H1 (cell line): ENCODE results near the gene MLYCD. TPM values are rescaled to one million over a fixed set of nuclear protein-coding genes. Genes with fewer than 3 reads are reported as not detected.

ENCODE experiments used
- CTCF ChIA-PET: fragments of 300-600 bp; sonication (Branson Sonifier 250); formaldehyde crosslinking; loops from one replicate; lab custom pipeline; 2021; ENCODE audit not compliant: partially characterized antibody; lab: Charles Lee
- POLR2A ChIA-PET: fragments of 300-600 bp; sonication (Branson Sonifier 250); formaldehyde crosslinking; loops from one replicate; lab custom pipeline; 2021; ENCODE audit warnings: inconsistent platforms; ENCODE audit not compliant: partially characterized antibody; lab: Charles Lee
- DNase-seq, 2 experiments: peaks; one replicate each; pipeline versions ENCODE4 v3.0.0 to v3.0.0-alpha.2; 2010 to 2022; ENCODE audit warnings: low spot score in 2 of 2, low read depth in 1 of 2, mixed read lengths in 1 of 2
- FAIRE-seq: peaks from 2 replicates; lab custom pipeline; 2011; peaks lifted over from hg19 to GRCh38; lab: Jason Lieb, UNC
- H2AFZ ChIP-seq: 2 replicates; pipeline ENCODE4 v1.8.1; 2012; ENCODE audit warnings: low read length, inconsistent platforms
- H2AK5ac ChIP-seq: 2 replicates; pipeline ENCODE4 v1.6.1; 2013; ENCODE audit warnings: low read depth, low read length
- H2BK120ac ChIP-seq: replicated peaks from 2 replicates; pipeline ENCODE3; 2013; ENCODE audit warnings: low read depth, low read length, inconsistent platforms
- H2BK12ac ChIP-seq: 2 replicates; pipeline ENCODE4 v1.6.1; 2013; ENCODE audit warnings: low read depth, low read length
- H2BK15ac ChIP-seq: 2 replicates; pipeline ENCODE4 v1.6.1; 2013; ENCODE audit warnings: low read length
- H2BK20ac ChIP-seq: 2 replicates; pipeline ENCODE4 v1.6.1; 2013; ENCODE audit warnings: low read length
- H2BK5ac ChIP-seq: 2 replicates; pipeline ENCODE4 v1.6.1; 2013; ENCODE audit warnings: low read depth, low read length
- H3K14ac ChIP-seq: 2 replicates; pipeline ENCODE4 v1.6.1; 2013; ENCODE audit warnings: inconsistent platforms; ENCODE audit not compliant: insufficient read length
- H3K18ac ChIP-seq: 2 replicates; pipeline ENCODE4 v1.6.1; 2013; ENCODE audit warnings: low read length; ENCODE audit errors: extremely low read depth
- H3K23ac ChIP-seq: 2 replicates; pipeline ENCODE4 v1.6.1; 2013; ENCODE audit warnings: inconsistent platforms; ENCODE audit not compliant: insufficient read length
- H3K23me2 ChIP-seq: 2 replicates; pipeline ENCODE4 v1.6.1; 2013; ENCODE audit warnings: low read depth, low read length
- H3K27ac ChIP-seq: 2 replicates; pipeline ENCODE4 v1.6.1; 2011; ENCODE audit warnings: low read depth, low read length, inconsistent platforms
- H3K27me3 ChIP-seq, 4 experiments: replicated peaks in 1 of 4; 1 replicate in 1 of 4; 2 replicates in 3 of 4; pipeline versions ENCODE4 v1.6.1 to v1.8.1; 2011 to 2013; ENCODE audit warnings: low read length in 3 of 4, mild to moderate bottlenecking in 3 of 4, inconsistent platforms in 2 of 4, mixed read lengths in 2 of 4, moderate library complexity in 1 of 4; ENCODE audit not compliant: control insufficient read depth in 3 of 4, insufficient read depth in 3 of 4; ENCODE audit errors: extremely low read depth in 1 of 4
- H3K36me3 ChIP-seq, 4 experiments: 2 replicates each; pipeline versions ENCODE4 v1.6.1 to v1.8.1; 2011 to 2013; ENCODE audit warnings: mild to moderate bottlenecking in 4 of 4, low read length in 3 of 4, moderate library complexity in 2 of 4, control low read depth in 1 of 4, inconsistent platforms in 1 of 4; ENCODE audit not compliant: insufficient read depth in 4 of 4, control insufficient read depth in 2 of 4
- H3K4ac ChIP-seq: replicated peaks from 2 replicates; pipeline ENCODE3; 2013; ENCODE audit warnings: low read length, low read depth, mixed read lengths, inconsistent platforms; ENCODE audit not compliant: insufficient read length
- H3K4me1 ChIP-seq, 4 experiments: replicated peaks in 1 of 4; 1 replicate in 1 of 4; 2 replicates in 3 of 4; pipeline versions ENCODE4 v1.6.1 to v1.8.1; 2011 to 2013; ENCODE audit warnings: low read length in 3 of 4, inconsistent platforms in 2 of 4, mixed read lengths in 1 of 4; ENCODE audit not compliant: insufficient read depth in 4 of 4, control insufficient read depth in 3 of 4
- H3K4me2 ChIP-seq, 2 experiments: 2 replicates each; pipeline versions ENCODE4 v1.6.1 to v1.8.1; 2011 to 2013; ENCODE audit warnings: low read depth in 2 of 2, low read length in 2 of 2, control low read depth in 1 of 2, inconsistent platforms in 1 of 2, mild to moderate bottlenecking in 1 of 2; ENCODE audit not compliant: insufficient read depth in 1 of 2
- H3K4me3 ChIP-seq, 4 experiments: fragments of 200-600, 300-600 bp in 1 of 4; sonication (generic), shearing (Covaris generic), sonication (Bioruptor Twin) in 1 of 4; 2 replicates each; pipeline versions ENCODE4 v1.5.1 to v1.8.1; 2011 to 2016; ENCODE audit warnings: low read length in 4 of 4, low read depth in 3 of 4, control low read depth in 2 of 4, inconsistent platforms in 2 of 4, mild to moderate bottlenecking in 2 of 4, mixed read lengths in 1 of 4, moderate library complexity in 1 of 4; ENCODE audit not compliant: insufficient read depth in 2 of 4; ENCODE audit errors: extremely low read depth in 1 of 4
- H3K56ac ChIP-seq: replicated peaks from 2 replicates; pipeline ENCODE3; 2013; ENCODE audit warnings: low read depth, mild to moderate bottlenecking, mixed read lengths, low read length, inconsistent platforms; ENCODE audit not compliant: insufficient read length
- H3K79me1 ChIP-seq: 2 replicates; pipeline ENCODE4 v1.6.1; 2013; ENCODE audit warnings: low read depth, low read length, control low read depth
- H3K79me2 ChIP-seq, 2 experiments: 2 replicates each; pipeline versions ENCODE4 v1.6.1 to v1.8.1; 2012 to 2013; ENCODE audit warnings: low read length in 2 of 2, mild to moderate bottlenecking in 2 of 2, inconsistent platforms in 1 of 2; ENCODE audit not compliant: insufficient read depth in 2 of 2, control insufficient read depth in 1 of 2
- H3K9ac ChIP-seq, 4 experiments: replicated peaks in 1 of 4; 1 replicate in 1 of 4; 2 replicates in 3 of 4; pipeline versions ENCODE4 v1.6.1 to v1.8.1; 2011 to 2013; ENCODE audit warnings: low read depth in 3 of 4, low read length in 3 of 4, control low read depth in 2 of 4, mild to moderate bottlenecking in 2 of 4, moderate library complexity in 2 of 4, inconsistent platforms in 1 of 4; ENCODE audit errors: extremely low read depth in 1 of 4
- H3K9me3 ChIP-seq, 2 experiments: 2 replicates each; pipeline versions ENCODE4 v1.6.1 to v1.8.1; 2012 to 2013; ENCODE audit warnings: mild to moderate bottlenecking in 2 of 2, moderate library complexity in 2 of 2, control low read depth in 1 of 2, inconsistent platforms in 1 of 2, low read depth in 1 of 2, low read length in 1 of 2, mixed read lengths in 1 of 2; ENCODE audit not compliant: insufficient read depth in 2 of 2
- H4K20me1 ChIP-seq, 2 experiments: replicated peaks in 1 of 2; 2 replicates each; pipeline versions ENCODE3 to v1.8.1; 2011 to 2013; ENCODE audit warnings: inconsistent platforms in 2 of 2, low read length in 2 of 2, mild to moderate bottlenecking in 1 of 2; ENCODE audit not compliant: insufficient read depth in 2 of 2, control insufficient read depth in 1 of 2
- H4K5ac ChIP-seq: 2 replicates; pipeline ENCODE4 v1.6.1; 2013; ENCODE audit warnings: low read length, low read depth, mixed read lengths, inconsistent platforms; ENCODE audit not compliant: insufficient read length
- H4K8ac ChIP-seq: 2 replicates; pipeline ENCODE4 v1.8.0; 2013; ENCODE audit warnings: mild to moderate bottlenecking, moderate library complexity, low read length, inconsistent platforms; ENCODE audit not compliant: insufficient read depth; ENCODE audit errors: extremely low read depth
- H4K91ac ChIP-seq: replicated peaks from 2 replicates; pipeline ENCODE3; 2013; ENCODE audit warnings: low read length, mixed read lengths, inconsistent platforms; ENCODE audit not compliant: insufficient read length
- CTBP2 ChIP-seq: IDR thresholded peaks from 2 replicates; pipeline ENCODE4 v1.7.0; 2011; ENCODE audit warnings: borderline replicate concordance, mild to moderate bottlenecking, moderate library complexity, mixed read lengths, low read length; ENCODE audit not compliant: insufficient read depth, insufficient read length
- WGBS, 2 experiments: shearing (Covaris generic) in 1 of 2; methylation state at CpG; one replicate each; pipeline versions ENCODE4 v1.1.6 to v1.1.7; 2013 to 2015; ENCODE audit warnings: low lambda C conversion rate in 2 of 2, mixed read lengths in 2 of 2, inconsistent platforms in 1 of 2, low coverage in 1 of 2, missing lambda C conversion rate in 1 of 2; ENCODE audit not compliant: insufficient replicate concordance in 2 of 2, insufficient coverage in 1 of 2, insufficient read length in 1 of 2; ENCODE audit errors: extremely low coverage in 1 of 2, missing lambda C conversion rate in 1 of 2; 5-methylcytosine and 5-hydroxymethylcytosine counted together
- polyA plus RNA-seq, 7 experiments: library from polyadenylated mRNA; depleted of rRNA in 3 of 7; stranded (reverse) in 5 of 7; unstranded in 2 of 7; fragments of >200 nt in 5 of 7; fragments of 200-250 nt in 2 of 7; gene quantifications; 1 replicate in 5 of 7; 2 replicates in 1 of 7; 4 replicates in 1 of 7; pipeline versions ENCODE4 v1.2.1 to v1.2.3, GENCODE V29; 2011 to 2013; ENCODE audit warnings: missing spikeins in 2 of 7, mixed read lengths in 2 of 7
- total RNA-seq: library from RNA; stranded (reverse); fragmentation: NEBNext Ultra II Directional; extraction: Animal tissue kit (Norgen Biotek cat#: 25700); gene quantifications from 2 replicates; pipeline ENCODE4 v1.2.1, GENCODE V29; 2021

MLYCD gene
- total and polyA plus RNA-seq, 2 of the 8 experiments (the other 6 are each of a cell fraction or from before 2014, with no cell fraction given) = 3.7 to 7.0 TPM

GRCh38 chr16:83928341-83929055 lies 29.6 kb downstream of the MLYCD start:
- H3K23me2 ChIP-seq = no peaks in the 10 kb centered on the region
- no peak overlapping the region for H2BK120ac ChIP-seq
- no peak overlapping the region for H3K56ac ChIP-seq
- H3K4me3 ChIP-seq = no peak overlapping the region
- no peak overlapping the region for H3K4ac ChIP-seq
- H3K79me2 ChIP-seq = no peaks in the 10 kb centered on the region
- H2BK12ac ChIP-seq = no peak overlapping the region
- H3K18ac ChIP-seq = no peak overlapping the region
- no peak overlapping the region for H2AK5ac ChIP-seq
- FAIRE-seq (no peak), DNase-seq (no peak)
- no peaks in the 10 kb centered on the region for H3K36me3 ChIP-seq
- no peaks in the 10 kb centered on the region for H3K9me3 ChIP-seq
- no peak overlapping the region for H3K14ac ChIP-seq
- TF ChIP-seq CTBP2 = no peak
- no peak overlapping the region for H3K23ac ChIP-seq
- 90% methylated on average over 16 of the region's 16 CpGs; no CpG with 5 or more reads in 1 of the 2 experiments for WGBS, 2 experiments
- no peak overlapping the region for H2BK20ac ChIP-seq
- no peak overlapping the region for H4K5ac ChIP-seq
- no peak overlapping the region for H2BK5ac ChIP-seq
- H3K27me3 ChIP-seq = peaks cover 0 to 6% (median 0%) of the 10 kb centered on the region in 4 experiments; a peak in 1 of 7 replicates
- no peak overlapping the region; the same call in 1 of the 2 replicates for H4K8ac ChIP-seq
- CTCF ChIA-PET = interaction anchor here (0.9 to 3.4 kb wide), 13 partner anchors 8 to 131 kb away, joined by 3 to 35 read pairs (median 4); partner anchors contain the start of genes OSGIN1 and SLC38A8
- H2BK15ac ChIP-seq = no peak overlapping the region
- H2AFZ ChIP-seq = no peak overlapping the region
- H4K20me1 ChIP-seq = no peaks in the 10 kb centered on the region
- no peak overlapping the region for H4K91ac ChIP-seq
- no peak overlapping the region for H3K4me2 ChIP-seq
- peaks cover 0 to 6% (median 3%) of the 10 kb centered on the region in 4 experiments; a peak in 4 of 7 replicates for H3K4me1 ChIP-seq
- H3K9ac ChIP-seq = no peak overlapping the region
- H3K79me1 ChIP-seq = no peaks in the 10 kb centered on the region
- no peak overlapping the region for H3K27ac ChIP-seq
- POLR2A ChIA-PET = interaction anchor here (4.1 kb wide), 1 partner anchor 9 kb away, joined by 19 read pairs; no protein-coding TSS in a partner anchor
